Measurements from ENCODE around the gene TSPAN18. TPM values are rescaled to one million over a fixed set of nuclear protein-coding genes. Genes with fewer than 3 reads are reported as not detected.

Gene TSPAN18
- total RNA-seq, 2 experiments from 2014 or later = not detected

DNA sequence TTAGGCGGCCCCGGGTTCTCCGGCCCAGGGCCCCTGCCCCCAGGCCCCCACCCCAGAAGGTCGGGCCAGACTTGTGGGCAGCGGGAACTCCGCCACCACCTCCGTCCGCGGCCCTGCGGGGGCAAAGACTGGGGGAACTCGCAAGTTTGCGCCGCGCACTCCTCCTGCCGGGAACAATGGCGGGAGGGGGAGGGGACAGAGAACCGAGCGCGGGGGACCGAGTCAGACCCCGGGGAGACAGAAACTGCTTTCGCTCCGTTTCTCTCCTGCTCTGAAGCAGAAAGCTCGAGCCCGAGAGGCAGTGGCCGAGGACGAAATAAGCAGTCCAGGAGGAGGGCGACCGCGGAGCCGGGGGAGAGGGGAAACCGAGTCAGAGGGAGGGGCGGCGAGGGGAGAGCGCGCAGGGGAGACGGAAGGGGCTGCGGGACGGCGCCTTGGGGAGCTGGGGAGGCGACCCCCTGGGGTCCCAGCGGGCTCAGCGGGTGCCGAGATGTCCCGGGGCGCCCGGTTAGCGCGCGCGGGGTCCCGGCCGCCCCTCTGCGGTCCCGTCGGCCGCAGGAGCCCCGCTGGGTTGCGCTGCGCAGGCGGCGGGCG, 223.4 kb downstream of the TSPAN18 start:
- no peak overlapping the region for H3K27ac ChIP-seq (ENCODE audit: low read depth, low read length, poor library complexity, severe bottlenecking)
- H3K4me2 ChIP-seq (ENCODE audit: low read length) = peak overlapping the region; percentile 28; the same call in 1 of the 2 replicates
- CTCF ChIA-PET (ENCODE audit: unreplicated experiment) = interaction anchor here (0.6 kb wide), 1 partner anchor 16 kb away, joined by 3 read pairs; no protein-coding TSS in a partner anchor

DNA sequence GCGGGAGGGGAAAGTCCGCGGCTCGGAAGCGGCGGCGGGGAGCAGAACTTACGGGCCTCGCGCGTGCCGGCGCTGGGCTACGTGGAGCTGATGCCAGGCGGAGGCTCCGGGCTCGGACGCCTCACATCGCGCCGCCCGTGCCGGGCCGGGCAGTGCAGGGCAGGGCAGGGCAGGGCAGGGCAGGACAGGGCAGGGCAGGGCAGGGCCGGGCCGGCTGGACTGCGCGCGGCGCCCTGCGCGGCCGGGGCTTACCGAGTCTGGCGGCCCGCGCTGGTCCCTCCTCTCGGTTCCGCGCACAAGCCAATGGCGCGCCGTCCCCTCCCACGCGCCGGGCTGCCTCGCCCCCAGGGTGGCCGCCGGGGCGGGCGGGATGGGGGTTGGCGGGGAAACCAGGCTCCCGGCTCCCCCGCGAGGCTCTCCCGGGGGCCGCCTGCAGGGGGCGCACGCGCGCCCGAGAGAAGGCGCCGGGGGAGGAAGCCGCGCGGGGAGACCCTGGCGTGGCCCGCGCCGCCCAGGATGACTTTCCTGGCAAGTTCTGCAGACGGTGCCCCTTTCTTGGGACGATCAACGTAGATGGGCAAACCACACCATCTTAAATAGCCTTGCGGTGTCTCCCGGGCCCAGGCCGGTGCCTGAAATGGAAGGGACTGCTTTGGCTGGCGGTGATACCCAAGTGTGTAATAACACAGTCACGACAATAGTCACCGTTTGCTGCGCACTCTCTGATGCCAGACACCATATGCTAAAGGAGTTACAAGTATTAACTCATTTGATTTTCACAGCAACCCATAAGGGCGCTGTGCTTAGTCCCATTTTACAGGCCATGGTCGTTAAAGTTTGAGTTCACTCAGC, 224.1 kb downstream of the TSPAN18 start, which contains the start of gene TP53I11:
Gene TP53I11 (minus strand): TSS at position 259 of the 852 bp plus-strand sequence. CDS start 12,548 bp downstream, outside the sequence.
- TF ChIP-seq, protein P1, sequence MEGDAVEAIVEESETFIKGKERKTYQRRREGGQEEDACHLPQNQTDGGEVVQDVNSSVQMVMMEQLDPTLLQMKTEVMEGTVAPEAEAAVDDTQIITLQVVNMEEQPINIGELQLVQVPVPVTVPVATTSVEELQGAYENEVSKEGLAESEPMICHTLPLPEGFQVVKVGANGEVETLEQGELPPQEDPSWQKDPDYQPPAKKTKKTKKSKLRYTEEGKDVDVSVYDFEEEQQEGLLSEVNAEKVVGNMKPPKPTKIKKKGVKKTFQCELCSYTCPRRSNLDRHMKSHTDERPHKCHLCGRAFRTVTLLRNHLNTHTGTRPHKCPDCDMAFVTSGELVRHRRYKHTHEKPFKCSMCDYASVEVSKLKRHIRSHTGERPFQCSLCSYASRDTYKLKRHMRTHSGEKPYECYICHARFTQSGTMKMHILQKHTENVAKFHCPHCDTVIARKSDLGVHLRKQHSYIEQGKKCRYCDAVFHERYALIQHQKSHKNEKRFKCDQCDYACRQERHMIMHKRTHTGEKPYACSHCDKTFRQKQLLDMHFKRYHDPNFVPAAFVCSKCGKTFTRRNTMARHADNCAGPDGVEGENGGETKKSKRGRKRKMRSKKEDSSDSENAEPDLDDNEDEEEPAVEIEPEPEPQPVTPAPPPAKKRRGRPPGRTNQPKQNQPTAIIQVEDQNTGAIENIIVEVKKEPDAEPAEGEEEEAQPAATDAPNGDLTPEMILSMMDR (conservative IDR thresholded peaks at IDR 0.05; ENCODE audit: low read length) = peak; percentile 64
- no peak for TF ChIP-seq EZH2phosphoT487 (IDR thresholded peaks at IDR 0.05; ENCODE audit: borderline replicate concordance, low read depth, low read length)
- H3K4me2 ChIP-seq (ENCODE audit: low read length) = peak within 1 kb of the TSS; percentile 28; the same call in 1 of the 2 replicates
- H3K9me2 ChIP-seq (ENCODE audit: insufficient read depth, low read length) = no peaks in the 10 kb centered on the region
- peaks cover 9% of the 10 kb centered on the region for H3K4me1 ChIP-seq (ENCODE audit: insufficient read depth, low read length, poor library complexity, severe bottlenecking)
- BruUV-seq (replicated peaks) = no TSS peak
- H3K79me2 ChIP-seq (ENCODE audit: insufficient read depth, low read depth, low read length) = no peaks in the 10 kb centered on the region
- no peak within 1 kb of the TSS for H3K27ac ChIP-seq (ENCODE audit: low read depth, low read length, poor library complexity, severe bottlenecking)
- no peaks in the 10 kb centered on the region for H3K9me3 ChIP-seq (ENCODE audit: low read length)
- no peaks in the 10 kb centered on the region for H3K36me3 ChIP-seq (ENCODE audit: insufficient read depth, low read length)
- CTCF ChIA-PET (ENCODE audit: unreplicated experiment) = interaction anchor here (0.6 kb wide), 1 partner anchor 16 kb away, joined by 3 read pairs; no protein-coding TSS in a partner anchor
- POLR2A ChIA-PET = no interaction called here
- intact Hi-C loops (cut with micrococcal nuclease; ENCODE audit: unreplicated experiment) = no loop called here
- no peak for DNase-seq (ENCODE audit: low spot score)
- no peak within 1 kb of the TSS for H3K4me3 ChIP-seq (ENCODE audit: low read depth, low read length, poor library complexity, severe bottlenecking)
- H2AFZ ChIP-seq (ENCODE audit: low read length) = no peak within 1 kb of the TSS
- no peaks in the 10 kb centered on the region for H4K20me1 ChIP-seq (ENCODE audit: insufficient read depth, low read length)

More for the DNA sequence above, 223.4 kb downstream of the TSPAN18 start:
- no peak for DNase-seq (ENCODE audit: low spot score)
- Histone ChIP-seq H3K36me3 (ENCODE audit: insufficient read depth, low read length) (no peaks in the 10 kb centered on the region), H3K79me2 (ENCODE audit: insufficient read depth, low read depth, low read length) (no peaks in the 10 kb centered on the region), H3K9me2 (ENCODE audit: insufficient read depth, low read length) (no peaks in the 10 kb centered on the region), H4K20me1 (ENCODE audit: insufficient read depth, low read length) (no peaks in the 10 kb centered on the region), H2AFZ (ENCODE audit: low read length) (no peak overlapping the region), H3K9me3 (ENCODE audit: low read length) (no peaks in the 10 kb centered on the region), H3K4me1 (ENCODE audit: insufficient read depth, low read length, poor library complexity, severe bottlenecking) (peaks cover 7% of the 10 kb centered on the region), H3K4me3 (ENCODE audit: low read depth, low read length, poor library complexity, severe bottlenecking) (no peak overlapping the region)
- no peak for TF ChIP-seq EZH2phosphoT487 (IDR thresholded peaks at IDR 0.05; ENCODE audit: borderline replicate concordance, low read depth, low read length)
- TF ChIP-seq, protein P1 (conservative IDR thresholded peaks at IDR 0.05; ENCODE audit: low read length) = no peak
- BruUV-seq (replicated peaks) = no TSS peak
- intact Hi-C loops (cut with micrococcal nuclease; ENCODE audit: unreplicated experiment) = no loop called here
- POLR2A ChIA-PET = no interaction called here
